GM12891 (cell line): ENCODE measurements around the gene SDHAF1. TPM values are rescaled to one million over a fixed set of nuclear protein-coding genes. Genes with fewer than 3 reads are reported as not detected.
"Not testable (repeated sequence)": the region's sequence is repeated elsewhere in the genome, so short reads cannot be mapped to it uniquely, and the experiment has no call there.

Experiments
- DNase-seq: peaks from one replicate; pipeline ENCODE4 v3.0.0; 2011; ENCODE audit warnings: low spot score; ENCODE audit not compliant: insufficient read length
- FAIRE-seq: peaks from 2 replicates; lab custom pipeline; 2011; peaks lifted over from hg19 to GRCh38; lab: Jason Lieb, UNC
- PAX5 ChIP-seq: IDR thresholded peaks from 2 replicates; pipeline ENCODE4 v1.6.1; 2011; ENCODE audit warnings: low read length, moderate library complexity, mild to moderate bottlenecking; ENCODE audit not compliant: insufficient read depth, severe bottlenecking
- POLR2A ChIP-seq: IDR thresholded peaks from 2 replicates; pipeline ENCODE4 v1.6.1; 2011; ENCODE audit warnings: low read depth, low read length, control low read depth
- POLR2AphosphoS5 ChIP-seq: IDR thresholded peaks from 2 replicates; pipeline ENCODE4 v1.6.1; 2011; ENCODE audit warnings: low read depth, low read length, control low read depth
- POU2F2 ChIP-seq: IDR thresholded peaks from 2 replicates; pipeline ENCODE4 v1.6.1; 2011; ENCODE audit warnings: low read depth, mild to moderate bottlenecking, control low read depth, low read length, moderate library complexity
- SPI1 ChIP-seq: IDR thresholded peaks from 2 replicates; pipeline ENCODE4 v1.6.1; 2011; ENCODE audit warnings: low read depth, low read length, control low read depth
- TAF1 ChIP-seq: IDR thresholded peaks from 2 replicates; pipeline ENCODE4 v1.6.1; 2011; ENCODE audit warnings: low read depth, low read length, control low read depth
- polyA plus RNA-seq: library from polyadenylated mRNA; unstranded; fragments of >200 nt; gene quantifications from one replicate; pipeline ENCODE4 v1.2.1, GENCODE V29; 2012; ENCODE audit warnings: low read depth, missing spikeins, inconsistent platforms; ENCODE audit not compliant: missing spikeins

Gene SDHAF1
- 16.2 TPM for polyA plus RNA-seq

GRCh38 chr19:35995048-35995993, at the start of gene SDHAF1:
Gene SDHAF1 (plus strand): TSS chr19:35995188. CDS start chr19:35995275, 87 bp downstream.
- no peak; the same call in 1 of the 2 replicates for TF ChIP-seq POU2F2
- TF ChIP-seq POLR2AphosphoS5 = peak; percentile 77
- TF ChIP-seq TAF1 = peak; percentile 80
- TF ChIP-seq SPI1 = peak; percentile 78
- TF ChIP-seq POLR2A = peak; percentile 72; the same call in 1 of the 2 replicates
- no peak for TF ChIP-seq PAX5
- peak; percentile 98 for DNase-seq
- peak; percentile 100 for FAIRE-seq

- TF ChIP-seq PAX5 (no peak), TAF1 (no peak)
- FAIRE-seq = no peak
- DNase-seq = no peak
Observed at GRCh38 chr19:35946203-35946602, 48.8 kb upstream of the SDHAF1 start.

GRCh38 chr19:35949131-35949530, 45.9 kb upstream of the SDHAF1 start:
- FAIRE-seq = no peak
- TF ChIP-seq POLR2AphosphoS5 (no peak), SPI1 (no peak), POLR2A (no peak), POU2F2 (no peak), TAF1 (no peak), PAX5 (no peak)
- no peak for DNase-seq

GRCh38 chr19:35955881-35956634, 38.9 kb upstream of the SDHAF1 start:
- FAIRE-seq (no peak), DNase-seq (no peak)
- TF ChIP-seq POU2F2 (no peak), PAX5 (no peak), POLR2AphosphoS5 (no peak), TAF1 (no peak), SPI1 (no peak)

GRCh38 chr19:35957411-35957810, 37.6 kb upstream of the SDHAF1 start:
- DNase-seq, FAIRE-seq: not testable (repeated sequence)

- DNase-seq = no peak
- no peak for FAIRE-seq
- TF ChIP-seq TAF1 (no peak), POU2F2 (no peak), PAX5 (no peak), POLR2A (no peak), POLR2AphosphoS5 (no peak), SPI1 (no peak)
Observed at GRCh38 chr19:35958660-35959039, 36.3 kb upstream of the SDHAF1 start.

- peak; percentile 53 for DNase-seq
- FAIRE-seq = peak; percentile 77
- no peak for TF ChIP-seq TAF1
- no peak for TF ChIP-seq POLR2A
- no peak for TF ChIP-seq PAX5
- no peak for TF ChIP-seq SPI1
- TF ChIP-seq POLR2AphosphoS5 = no peak
- no peak for TF ChIP-seq POU2F2
Observed at GRCh38 chr19:35959040-35959967, 35.7 kb upstream of the SDHAF1 start.

GRCh38 chr19:35959968-35960320, 35.0 kb upstream of the SDHAF1 start:
- DNase-seq (no peak), FAIRE-seq (no peak)
- TF ChIP-seq POLR2A (no peak), SPI1 (no peak), POU2F2 (no peak), POLR2AphosphoS5 (no peak), TAF1 (no peak), PAX5 (no peak)

- DNase-seq = no peak
- no peak for FAIRE-seq
- TF ChIP-seq TAF1 (no peak), POLR2A (no peak), POU2F2 (no peak), POLR2AphosphoS5 (no peak), SPI1 (no peak), PAX5 (no peak)
Observed at GRCh38 chr19:35960432-35960972, 34.5 kb upstream of the SDHAF1 start.
